PC-9 (cell line): Measurements from ENCODE around the gene CHCHD4. TPM values are rescaled to one million over a fixed set of nuclear protein-coding genes. Genes with fewer than 3 reads are reported as not detected.

Experiments
- BruUV-seq: library from RNA; stranded (reverse); fragments of 400-500 nt; replicated peaks from 2 replicates; lab custom pipeline; 2021; lab: Mats Ljungman, UMichigan
- CTCF ChIA-PET: fragments of 300-600 bp; sonication (Branson Sonifier 250); formaldehyde crosslinking; loops from one replicate; lab custom pipeline; 2022; ENCODE audit warnings: antibody characterized with exemption; lab: Charles Lee
- POLR2A ChIA-PET: fragments of 300-600 bp; sonication (Branson Sonifier 250); formaldehyde crosslinking; loops from one replicate; lab custom pipeline; 2022; ENCODE audit warnings: antibody characterized with exemption; ENCODE audit not compliant: unreplicated experiment; lab: Charles Lee
- DNase-seq, 2 experiments: peaks; one replicate each; pipeline versions ENCODE4 v3.0.0 to v3.0.0-alpha.2; 2015 to 2022; ENCODE audit warnings: mixed read lengths in 1 of 2
- H2AFZ ChIP-seq: fragments of 200-600 bp; sonication (generic); 2 replicates; pipeline ENCODE4 v1.8.1; 2017; ENCODE audit warnings: antibody characterized with exemption
- H3F3A ChIP-seq: fragments of 200-600 bp; sonication (generic); 2 replicates; pipeline ENCODE4 v1.8.1; 2017; ENCODE audit warnings: antibody characterized with exemption, mild to moderate bottlenecking, low read depth; ENCODE audit not compliant: insufficient read depth
- H3K27ac ChIP-seq: fragments of 200-600 bp; sonication (generic); 2 replicates; pipeline ENCODE4 v1.6.1; 2016; ENCODE audit warnings: mixed run types
- H3K27me3 ChIP-seq: fragments of 200-600 bp; sonication (generic); 2 replicates; pipeline ENCODE4 v1.6.1; 2016; ENCODE audit warnings: low read depth, mixed run types; ENCODE audit not compliant: insufficient read depth
- H3K36me3 ChIP-seq: fragments of 200-600 bp; sonication (generic); 2 replicates; pipeline ENCODE4 v1.6.1; 2016; ENCODE audit warnings: low read depth, mixed run types
- H3K4me1 ChIP-seq: fragments of 200-600 bp; sonication (generic); replicated peaks from 2 replicates; pipeline ENCODE4 v1.6.1; 2016; ENCODE audit warnings: mixed run types; ENCODE audit not compliant: insufficient read depth
- H3K4me2 ChIP-seq: fragments of 200-600 bp; sonication (generic); 2 replicates; pipeline ENCODE4 v1.6.1; 2017; ENCODE audit warnings: mixed run types
- H3K4me3 ChIP-seq: fragments of 200-600 bp; sonication (generic); 2 replicates; pipeline ENCODE4 v1.6.1; 2016; ENCODE audit warnings: mixed run types
- H3K79me2 ChIP-seq: fragments of 200-600 bp; sonication (generic); 2 replicates; pipeline ENCODE4 v1.6.1; 2017; ENCODE audit warnings: low read depth, mixed run types
- H3K9me2 ChIP-seq: fragments of 200-600 bp; sonication (generic); 2 replicates; pipeline ENCODE4 v1.8.1; 2017; ENCODE audit warnings: mild to moderate bottlenecking; ENCODE audit not compliant: insufficient read depth
- H3K9me3 ChIP-seq: fragments of 200-600 bp; sonication (generic); 2 replicates; pipeline ENCODE4 v1.8.1; 2016; ENCODE audit warnings: low read depth; ENCODE audit not compliant: insufficient read depth
- H4K20me1 ChIP-seq: fragments of 200-600 bp; sonication (generic); 2 replicates; pipeline ENCODE4 v1.8.1; 2017; ENCODE audit not compliant: insufficient read depth
- EZH2 ChIP-seq: fragments of 200-600 bp; sonication (generic); IDR thresholded peaks from 2 replicates; pipeline ENCODE4 v1.8.0; 2017; ENCODE audit warnings: antibody characterized with exemption, low read depth
- intact Hi-C: fragments of 100-400 bp; cut with micrococcal nuclease; formaldehyde crosslinking; loops from one replicate; pipeline ENCODE4 v1.10.0; 2022; ENCODE audit not compliant: unreplicated experiment
- total RNA-seq: library from RNA; stranded (reverse); gene quantifications from 2 replicates; pipeline ENCODE4 v1.2.3, GENCODE V29; 2021
- TF ChIP-seq, protein P1 (sequence below): fragments of 200-600 bp; sonication (generic); conservative IDR thresholded peaks from 2 replicates; pipeline ENCODE4 v1.6.1; 2017; ENCODE audit warnings: mixed run types, antibody characterized with exemption, mild to moderate bottlenecking, moderate library complexity

Gene CHCHD4
- total RNA-seq, 1 experiment from 2014 or later, result 17.6 TPM

DNA sequence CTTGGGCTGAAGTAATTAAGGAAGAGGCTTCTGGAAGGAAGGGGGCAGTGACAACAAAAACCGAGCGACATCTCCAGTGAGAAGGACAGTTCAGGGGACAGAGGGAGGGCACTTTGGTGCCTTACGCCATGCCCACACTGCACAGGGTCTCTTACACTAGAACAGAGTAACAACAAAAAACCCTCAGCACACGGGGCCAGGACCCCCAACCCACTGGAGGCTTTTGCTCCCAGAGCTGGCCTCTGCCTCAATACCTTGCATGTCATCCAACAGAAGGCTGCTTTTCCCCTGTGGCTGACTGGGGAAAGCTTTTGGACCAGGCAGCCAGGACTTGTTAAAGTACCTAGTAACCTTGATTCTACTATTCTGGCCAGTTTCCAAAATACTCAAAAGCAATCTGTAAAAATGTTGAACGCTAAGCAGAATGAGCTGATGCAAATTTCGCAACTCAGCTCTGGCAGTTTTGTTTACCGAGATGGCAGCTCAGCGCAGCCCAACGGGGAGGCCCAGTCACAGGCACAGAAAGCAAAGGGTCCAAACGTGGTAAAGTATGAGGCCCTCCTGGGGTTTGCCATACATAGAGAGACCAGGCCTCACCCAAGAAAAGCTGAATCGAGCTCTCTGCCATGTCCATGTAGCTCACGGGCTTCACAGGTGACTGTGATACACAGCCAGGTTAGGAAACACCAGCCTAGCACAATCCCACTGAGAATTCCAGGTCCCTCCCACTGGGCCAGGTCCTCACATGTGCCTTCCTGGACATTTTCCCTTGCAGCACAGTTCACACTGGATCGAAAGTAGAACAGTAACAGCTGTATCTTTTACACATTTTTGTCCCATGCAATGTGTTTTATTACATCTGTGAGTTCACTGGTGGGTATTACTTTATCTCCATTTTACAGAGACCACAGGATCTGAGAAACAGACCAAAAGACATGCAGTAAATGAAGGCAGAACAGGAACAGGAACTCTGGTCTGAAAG is 6.0 kb downstream of the CHCHD4 start:
- H3K4me3 ChIP-seq, result no peak overlapping the region
- intact Hi-C loops, result no loop called here
- no peaks in the 10 kb centered on the region for H3K9me2 ChIP-seq
- ChIA-PET CTCF (no interaction called here), POLR2A (no interaction called here)
- H3K9me3 ChIP-seq, result no peaks in the 10 kb centered on the region
- no peak overlapping the region for H3K4me2 ChIP-seq
- TF ChIP-seq, protein P1, sequence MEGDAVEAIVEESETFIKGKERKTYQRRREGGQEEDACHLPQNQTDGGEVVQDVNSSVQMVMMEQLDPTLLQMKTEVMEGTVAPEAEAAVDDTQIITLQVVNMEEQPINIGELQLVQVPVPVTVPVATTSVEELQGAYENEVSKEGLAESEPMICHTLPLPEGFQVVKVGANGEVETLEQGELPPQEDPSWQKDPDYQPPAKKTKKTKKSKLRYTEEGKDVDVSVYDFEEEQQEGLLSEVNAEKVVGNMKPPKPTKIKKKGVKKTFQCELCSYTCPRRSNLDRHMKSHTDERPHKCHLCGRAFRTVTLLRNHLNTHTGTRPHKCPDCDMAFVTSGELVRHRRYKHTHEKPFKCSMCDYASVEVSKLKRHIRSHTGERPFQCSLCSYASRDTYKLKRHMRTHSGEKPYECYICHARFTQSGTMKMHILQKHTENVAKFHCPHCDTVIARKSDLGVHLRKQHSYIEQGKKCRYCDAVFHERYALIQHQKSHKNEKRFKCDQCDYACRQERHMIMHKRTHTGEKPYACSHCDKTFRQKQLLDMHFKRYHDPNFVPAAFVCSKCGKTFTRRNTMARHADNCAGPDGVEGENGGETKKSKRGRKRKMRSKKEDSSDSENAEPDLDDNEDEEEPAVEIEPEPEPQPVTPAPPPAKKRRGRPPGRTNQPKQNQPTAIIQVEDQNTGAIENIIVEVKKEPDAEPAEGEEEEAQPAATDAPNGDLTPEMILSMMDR, result no peak
- TF ChIP-seq EZH2, result no peak
- no peak overlapping the region for H2AFZ ChIP-seq
- H3K36me3 ChIP-seq, result peaks cover 39% of the 10 kb centered on the region; the same call in 1 of the 2 replicates
- 0 out of 2 replicates have a peak, but pooled peaks cover 4% of the 10 kb centered on the region for H3F3A ChIP-seq
- BruUV-seq, result no TSS peak
- no peak overlapping the region for H3K27ac ChIP-seq
- peaks cover 22% of the 10 kb centered on the region for H3K79me2 ChIP-seq
- peaks cover 16% of the 10 kb centered on the region for H3K4me1 ChIP-seq
- no peaks in the 10 kb centered on the region for H3K27me3 ChIP-seq
- 0 out of 2 replicates have a peak, but pooled peaks cover 7% of the 10 kb centered on the region for H4K20me1 ChIP-seq
- DNase-seq, result no peak

DNA sequence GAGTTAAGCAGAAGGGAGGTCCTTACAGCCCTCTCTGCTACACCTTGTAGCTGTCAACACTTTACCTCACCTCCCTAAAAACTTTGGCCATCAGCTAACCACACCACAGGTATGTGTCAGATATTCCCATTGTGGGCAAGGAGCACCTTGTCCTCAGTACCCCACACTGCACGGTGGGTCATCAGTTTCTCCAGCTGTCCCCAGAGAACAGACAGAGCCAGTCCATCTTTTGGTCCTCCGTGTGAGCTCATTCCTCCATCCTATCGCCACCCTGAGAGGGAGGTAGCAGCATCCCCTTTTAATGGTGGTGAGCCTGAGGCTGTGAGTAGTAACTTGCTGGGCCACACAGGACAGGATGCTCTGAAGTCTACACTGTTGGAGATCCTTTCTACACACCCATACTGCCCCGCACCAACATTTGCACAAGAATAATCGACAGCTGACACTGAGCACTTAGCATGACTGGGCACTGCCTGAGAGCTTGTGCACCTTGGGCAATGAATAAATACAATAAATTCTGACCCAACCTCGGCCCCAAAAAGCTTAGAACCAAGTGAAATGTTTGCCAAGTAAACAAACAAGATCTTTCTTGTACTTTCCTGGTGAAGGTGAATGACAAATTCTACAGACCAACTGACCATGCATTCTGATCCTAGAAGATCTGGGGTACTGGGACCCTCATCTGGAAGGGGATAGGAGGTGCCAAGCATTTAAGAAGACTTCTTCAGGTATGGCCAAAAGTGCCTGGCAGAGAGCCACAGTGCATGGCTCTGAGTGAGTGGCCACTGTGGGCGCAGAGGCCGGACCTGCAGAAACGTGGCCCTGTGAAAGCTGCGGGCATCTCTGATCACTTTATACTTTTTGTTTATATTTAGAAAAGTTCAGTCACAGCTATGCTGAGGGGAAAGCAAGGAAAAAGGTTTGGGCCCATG is 6.9 kb downstream of the CHCHD4 start:
- H3K36me3 ChIP-seq, result peaks cover 47% of the 10 kb centered on the region; the same call in 1 of the 2 replicates
- no TSS peak for BruUV-seq

More for the DNA sequence above, 6.9 kb downstream of the CHCHD4 start:
- Histone ChIP-seq H3K9me3 (no peaks in the 10 kb centered on the region), H3K4me1 (peaks cover 9% of the 10 kb centered on the region), H3K4me3 (no peak overlapping the region), H3K27ac (no peak overlapping the region), H3K79me2 (peaks cover 12% of the 10 kb centered on the region), H3K27me3 (no peaks in the 10 kb centered on the region), H4K20me1 (0 out of 2 replicates have a peak, but pooled peaks cover 7% of the 10 kb centered on the region), H2AFZ (no peak overlapping the region), H3K9me2 (no peaks in the 10 kb centered on the region), H3K4me2 (no peak overlapping the region), H3F3A (0 out of 2 replicates have a peak, but pooled peaks cover 4% of the 10 kb centered on the region)
- intact Hi-C loops, result no loop called here
- POLR2A ChIA-PET, result no interaction called here
- DNase-seq, result no peak
- CTCF ChIA-PET, result no interaction called here
- TF ChIP-seq EZH2, result no peak
- TF ChIP-seq, protein P1, result no peak
